HCT116 (cell line): Measurements from ENCODE around the gene RBM20. TPM values are rescaled to one million over a fixed set of nuclear protein-coding genes. Genes with fewer than 3 reads are reported as not detected.

Experiments
- ATAC-seq: fragments of 200-7000 bp; cut with Tn5 transposase; 2 replicates; pipeline ENCODE4 v1.9.1; 2020; ENCODE audit warnings: mild to moderate bottlenecking, moderate library complexity
- BruUV-seq: library from RNA; stranded (reverse); fragments of 400-500 nt; replicated peaks from 2 replicates; lab custom pipeline; 2021; lab: Mats Ljungman, UMichigan
- CTCF ChIA-PET: fragments of 300-600 bp; sonication (Branson Sonifier 250); formaldehyde crosslinking; loops from one replicate; lab custom pipeline; 2021; ENCODE audit warnings: antibody characterized with exemption; lab: Charles Lee
- POLR2A ChIA-PET: fragments of 300-600, 350-600 bp; sonication (Branson Sonifier 250); formaldehyde crosslinking; loops from one replicate; lab custom pipeline; 2021; ENCODE audit warnings: antibody characterized with exemption; lab: Charles Lee
- RAD21 ChIA-PET, 2 experiments: fragments of 300-600 bp; sonication (Branson Sonifier 250); formaldehyde crosslinking; loops; one replicate each; lab custom pipeline; 2023; ENCODE audit warnings: low total read pairs in 2 of 2; ENCODE audit not compliant: uncharacterized antibody in 2 of 2, unreplicated experiment in 2 of 2, low non-redundant PET in 1 of 2; lab: Charles Lee
- DNase-seq: peaks from one replicate; pipeline ENCODE4 v3.0.0-alpha.2; 2010; ENCODE audit warnings: low read depth, low spot score
- H2AFZ ChIP-seq: fragments of 200-600 bp; shearing (Covaris generic), sonication (generic); 2 replicates; pipeline ENCODE4 v1.6.1; 2017; ENCODE audit warnings: low read depth, mixed run types, mixed read lengths, antibody characterized with exemption, low read length; ENCODE audit not compliant: poor library complexity, severe bottlenecking
- H3K27ac ChIP-seq: 2 replicates; pipeline ENCODE4 v1.5.1; 2012; ENCODE audit warnings: low read depth, low read length
- H3K27me3 ChIP-seq: fragments of 200-600 bp; sonication (generic); 2 replicates; pipeline ENCODE4 v1.6.1; 2016; ENCODE audit warnings: mixed run types, low read length, mixed read lengths; ENCODE audit not compliant: insufficient read depth
- H3K36me3 ChIP-seq, 2 experiments: fragments of 200-500 bp in 1 of 2; fragments of 200-600 bp in 1 of 2; sonication (Bioruptor generic) in 1 of 2; sonication (generic) in 1 of 2; 2 replicates each; pipeline versions ENCODE4 v1.5.1 to v1.6.1; 2014 to 2016; ENCODE audit warnings: low read length in 2 of 2, inconsistent platforms in 1 of 2, mixed read lengths in 1 of 2, mixed run types in 1 of 2; ENCODE audit not compliant: insufficient read depth in 2 of 2, control insufficient read depth in 1 of 2
- H3K4me1 ChIP-seq, 2 experiments: fragments of 200-600 bp in 1 of 2; sonication (generic) in 1 of 2; 2 replicates each; pipeline versions ENCODE4 v1.5.1 to v1.6.1; 2012 to 2017; ENCODE audit warnings: low read length in 2 of 2, inconsistent platforms in 1 of 2, mild to moderate bottlenecking in 1 of 2, mixed read lengths in 1 of 2, mixed run types in 1 of 2, moderate library complexity in 1 of 2; ENCODE audit not compliant: insufficient read depth in 2 of 2, control insufficient read depth in 1 of 2
- H3K4me2 ChIP-seq: fragments of 200-600 bp; sonication (generic); 2 replicates; pipeline ENCODE4 v1.6.1; 2017; ENCODE audit warnings: mixed run types, low read length, mixed read lengths
- H3K4me3 ChIP-seq, 2 experiments: fragments of 200-600 bp in 1 of 2; sonication (generic) in 1 of 2; replicated peaks in 1 of 2; 2 replicates each; pipeline ENCODE4 v1.5.1; 2011 to 2016; ENCODE audit warnings: low read length in 2 of 2, control low read depth in 1 of 2, low read depth in 1 of 2, mild to moderate bottlenecking in 1 of 2, mixed read lengths in 1 of 2, mixed run types in 1 of 2
- H3K79me2 ChIP-seq: fragments of 200-600 bp; sonication (generic); 2 replicates; pipeline ENCODE4 v1.6.1; 2017; ENCODE audit warnings: mild to moderate bottlenecking, mixed run types, low read length, moderate library complexity, mixed read lengths; ENCODE audit not compliant: insufficient read depth
- H3K9ac ChIP-seq: fragments of 200-600 bp; sonication (generic); 2 replicates; pipeline ENCODE4 v1.6.1; 2016; ENCODE audit warnings: low read length, mixed read lengths
- H3K9me2 ChIP-seq: fragments of 200-600 bp; sonication (generic), shearing (Covaris generic); 2 replicates; pipeline ENCODE4 v1.6.1; 2017; ENCODE audit warnings: mixed run types, mild to moderate bottlenecking, moderate library complexity; ENCODE audit not compliant: insufficient read depth
- H3K9me3 ChIP-seq, 2 experiments: fragments of 200-500 bp in 1 of 2; fragments of 200-600 bp in 1 of 2; sonication (Bioruptor generic) in 1 of 2; sonication (generic) in 1 of 2; 2 replicates each; pipeline ENCODE4 v1.6.1; 2014 to 2017; ENCODE audit warnings: low read length in 2 of 2, mixed read lengths in 2 of 2, inconsistent platforms in 1 of 2, low read depth in 1 of 2, mild to moderate bottlenecking in 1 of 2, mixed run types in 1 of 2, moderate library complexity in 1 of 2; ENCODE audit not compliant: control insufficient read depth in 1 of 2, insufficient read depth in 1 of 2
- H4K20me1 ChIP-seq: fragments of 200-600 bp; sonication (generic), shearing (Covaris generic); 2 replicates; pipeline ENCODE4 v1.6.1; 2017; ENCODE audit warnings: mixed run types, mild to moderate bottlenecking, moderate library complexity; ENCODE audit not compliant: insufficient read depth
- CBX3 ChIP-seq: IDR thresholded peaks from 2 replicates; pipeline ENCODE4 v1.6.1; 2012; ENCODE audit warnings: low read depth
- CEBPB ChIP-seq: IDR thresholded peaks from 2 replicates; pipeline ENCODE4 v1.6.1; 2012; ENCODE audit warnings: low read depth
- CTCF ChIP-seq, 3 experiments: fragments of 200-600 bp in 1 of 3; sonication (generic) in 1 of 3; IDR thresholded peaks in 2 of 3; conservative IDR thresholded peaks in 1 of 3; 2 replicates each; pipeline ENCODE4 v1.5.1; 2012 to 2017; ENCODE audit warnings: low read depth in 2 of 3, low read length in 2 of 3, antibody characterized with exemption in 1 of 3, borderline replicate concordance in 1 of 3, control low read depth in 1 of 3, mild to moderate bottlenecking in 1 of 3, mixed read lengths in 1 of 3, mixed run types in 1 of 3, moderate library complexity in 1 of 3; ENCODE audit not compliant: insufficient read depth in 1 of 3
- EGR1 ChIP-seq: IDR thresholded peaks from 2 replicates; pipeline ENCODE4 v1.6.1; 2012; ENCODE audit warnings: low read depth
- ELF1 ChIP-seq: IDR thresholded peaks from 2 replicates; pipeline ENCODE4 v1.6.1; 2012; ENCODE audit warnings: low read depth, borderline replicate concordance
- EZH2 ChIP-seq: fragments of 200-600 bp; sonication (generic); IDR thresholded peaks from 2 replicates; pipeline ENCODE4 v1.6.1; 2017; ENCODE audit warnings: antibody characterized with exemption, mixed run types
- EZH2phosphoT487 ChIP-seq: fragments of 200-600 bp; IDR thresholded peaks from 2 replicates; pipeline ENCODE4 v1.6.1; 2018; ENCODE audit warnings: antibody characterized with exemption, borderline replicate concordance
- FOSL1 ChIP-seq: IDR thresholded peaks from 2 replicates; pipeline ENCODE4 v1.6.1; 2012; ENCODE audit warnings: low read depth
- MAX ChIP-seq: IDR thresholded peaks from 2 replicates; pipeline ENCODE4 v1.6.1; 2012
- POLR2A ChIP-seq: IDR thresholded peaks from 2 replicates; pipeline ENCODE4 v1.7.0; 2011; ENCODE audit warnings: borderline replicate concordance; ENCODE audit not compliant: insufficient read depth, insufficient read length; ENCODE audit errors: extremely low read depth
- POLR2AphosphoS5 ChIP-seq: IDR thresholded peaks from 2 replicates; pipeline ENCODE4 v1.6.1; 2011; ENCODE audit warnings: mild to moderate bottlenecking, low read depth, low read length, moderate library complexity
- RAD21 ChIP-seq: IDR thresholded peaks from 2 replicates; pipeline ENCODE4 v1.6.1; 2012; ENCODE audit warnings: low read depth, mild to moderate bottlenecking
- REST ChIP-seq: IDR thresholded peaks from 2 replicates; pipeline ENCODE4 v1.6.1; 2012; ENCODE audit warnings: low read depth
- SIN3A ChIP-seq: IDR thresholded peaks from 2 replicates; pipeline ENCODE4 v1.6.1; 2012; ENCODE audit warnings: low read depth
- SP1 ChIP-seq: IDR thresholded peaks from 2 replicates; pipeline ENCODE4 v1.6.1; 2012; ENCODE audit warnings: low read depth
- YY1 ChIP-seq: IDR thresholded peaks from 2 replicates; pipeline ENCODE4 v1.6.1; 2011; ENCODE audit warnings: low read length, low read depth, moderate library complexity, mild to moderate bottlenecking; ENCODE audit not compliant: insufficient replicate concordance; ENCODE audit errors: extremely low read depth
- ZBTB33 ChIP-seq: IDR thresholded peaks from 2 replicates; pipeline ENCODE4 v1.6.1; 2011; ENCODE audit warnings: mild to moderate bottlenecking, low read length, moderate library complexity; ENCODE audit not compliant: insufficient replicate concordance; ENCODE audit errors: extremely low read depth
- ZFX ChIP-seq: fragments of 450-650 bp; IDR thresholded peaks from 2 replicates; pipeline ENCODE4 v1.6.1; 2017
- intact Hi-C: fragments of 100-400 bp; cut with micrococcal nuclease; formaldehyde crosslinking; loops from 2 replicates; pipeline ENCODE4 v1.10.0; 2022
- total RNA-seq: library from RNA; stranded (reverse); gene quantifications from one replicate; pipeline ENCODE4 v1.2.1, GENCODE V29; 2021; ENCODE audit not compliant: unreplicated experiment
- TF ChIP-seq, protein P1 (sequence below): IDR thresholded peaks from 2 replicates; pipeline ENCODE4 v1.6.1; 2012

The RBM20 gene
- total RNA-seq, 1 experiment from 2014 or later, result 2.0 TPM

- Histone ChIP-seq H3K36me3 (no peaks in the 10 kb centered on the region), H3K27ac (no peak overlapping the region), H3K9me2 (no peaks in the 10 kb centered on the region), H3K4me3 (no peak overlapping the region), H3K4me1 (peaks cover 0 to 4% of the 10 kb centered on the region in 2 experiments; a peak in 1 of 4 replicates), H3K27me3 (peaks cover 7% of the 10 kb centered on the region; the same call in 1 of the 2 replicates), H3K9me3 (no peaks in the 10 kb centered on the region), H3K79me2 (no peaks in the 10 kb centered on the region), H4K20me1 (no peaks in the 10 kb centered on the region), H2AFZ (no peak overlapping the region), H3K9ac (no peak overlapping the region), H3K4me2 (no peak overlapping the region)
- intact Hi-C loops, result no loop called here
- no TSS peak for BruUV-seq
- TF ChIP-seq ELF1 (no peak), POLR2A (no peak), CBX3 (no peak), SP1 (no peak), EZH2phosphoT487 (no peak), CEBPB (no peak), ZFX (no peak), RAD21 (no peak), SIN3A (no peak), MAX (no peak), FOSL1 (no peak), POLR2AphosphoS5 (no peak), CTCF (IDR thresholded peaks at IDR 0.05 in 2 of 3, conservative IDR thresholded peaks at IDR 0.05 in 1 of 3; ENCODE audit: borderline replicate concordance in 1 of 3, insufficient read depth in 1 of 3, low read depth in 2 of 3, low read length in 2 of 3) (no peak), ZBTB33 (no peak), YY1 (no peak), REST (no peak), EGR1 (no peak), EZH2 (no peak)
- TF ChIP-seq, protein P1, sequence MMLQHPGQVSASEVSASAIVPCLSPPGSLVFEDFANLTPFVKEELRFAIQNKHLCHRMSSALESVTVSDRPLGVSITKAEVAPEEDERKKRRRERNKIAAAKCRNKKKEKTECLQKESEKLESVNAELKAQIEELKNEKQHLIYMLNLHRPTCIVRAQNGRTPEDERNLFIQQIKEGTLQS, result no peak
- DNase-seq (no peak), ATAC-seq (no peak)
- ChIA-PET CTCF (interaction anchor here (0.6 to 1.4 kb wide), 3 partner anchors 12 to 183 kb away, joined by 3 to 6 read pairs (median 3); no protein-coding TSS in a partner anchor), RAD21 (interaction anchor here in 1 of 2 experiments (0.6 kb wide), 1 partner anchor 113 kb away, joined by 5 read pairs; the partner anchor contains the start of gene PDCD4), POLR2A (interaction anchor here (0.7 to 1.1 kb wide), 2 partner anchors 16 to 387 kb away, joined by 3 to 5 read pairs; no protein-coding TSS in a partner anchor)
Measured at GRCh38 chr10:110758128-110758765, 114.1 kb downstream of the RBM20 start.
